Effector memory CD8-positive, alpha-beta T cell (primary cell): Measurements from ENCODE around the gene MTA1.

Experiments
- ATAC-seq: fragments of 150-1000 bp; cut with Tn5 transposase; replicated peaks from 2 replicates; pipeline ENCODE4 v1.10.0; 2021; ENCODE audit warnings: mild to moderate bottlenecking, moderate library complexity
- DNase-seq, 3 experiments: peaks; one replicate each; pipeline ENCODE4 v3.0.0; 2021
- H3K27ac Mint-ChIP-seq, 2 donors: one replicate each; pipeline ENCODE4 v1.8.0; 2022; ENCODE audit warnings: mild to moderate bottlenecking in 2 of 2, mixed read lengths in 2 of 2, moderate library complexity in 2 of 2
- H3K27me3 Mint-ChIP-seq, 2 donors: one replicate each; pipeline ENCODE4 v1.8.0; 2022; ENCODE audit warnings: mixed read lengths in 2 of 2
- H3K36me3 Mint-ChIP-seq: one replicate; pipeline ENCODE4 v1.8.0; 2022; ENCODE audit warnings: mild to moderate bottlenecking, moderate library complexity, mixed read lengths; ENCODE audit not compliant: insufficient read depth
- H3K4me1 Mint-ChIP-seq, 2 donors: one replicate each; pipeline ENCODE4 v1.8.0; 2022; ENCODE audit warnings: low read depth in 2 of 2, mixed read lengths in 2 of 2
- H3K4me3 Mint-ChIP-seq, 2 donors: one replicate each; pipeline ENCODE4 v1.8.0; 2022; ENCODE audit warnings: mild to moderate bottlenecking in 2 of 2, mixed read lengths in 2 of 2, moderate library complexity in 2 of 2
- H3K9me3 Mint-ChIP-seq, 2 donors: one replicate each; pipeline ENCODE4 v1.8.0; 2022; ENCODE audit warnings: mixed read lengths in 2 of 2

Gene MTA1

DNA sequence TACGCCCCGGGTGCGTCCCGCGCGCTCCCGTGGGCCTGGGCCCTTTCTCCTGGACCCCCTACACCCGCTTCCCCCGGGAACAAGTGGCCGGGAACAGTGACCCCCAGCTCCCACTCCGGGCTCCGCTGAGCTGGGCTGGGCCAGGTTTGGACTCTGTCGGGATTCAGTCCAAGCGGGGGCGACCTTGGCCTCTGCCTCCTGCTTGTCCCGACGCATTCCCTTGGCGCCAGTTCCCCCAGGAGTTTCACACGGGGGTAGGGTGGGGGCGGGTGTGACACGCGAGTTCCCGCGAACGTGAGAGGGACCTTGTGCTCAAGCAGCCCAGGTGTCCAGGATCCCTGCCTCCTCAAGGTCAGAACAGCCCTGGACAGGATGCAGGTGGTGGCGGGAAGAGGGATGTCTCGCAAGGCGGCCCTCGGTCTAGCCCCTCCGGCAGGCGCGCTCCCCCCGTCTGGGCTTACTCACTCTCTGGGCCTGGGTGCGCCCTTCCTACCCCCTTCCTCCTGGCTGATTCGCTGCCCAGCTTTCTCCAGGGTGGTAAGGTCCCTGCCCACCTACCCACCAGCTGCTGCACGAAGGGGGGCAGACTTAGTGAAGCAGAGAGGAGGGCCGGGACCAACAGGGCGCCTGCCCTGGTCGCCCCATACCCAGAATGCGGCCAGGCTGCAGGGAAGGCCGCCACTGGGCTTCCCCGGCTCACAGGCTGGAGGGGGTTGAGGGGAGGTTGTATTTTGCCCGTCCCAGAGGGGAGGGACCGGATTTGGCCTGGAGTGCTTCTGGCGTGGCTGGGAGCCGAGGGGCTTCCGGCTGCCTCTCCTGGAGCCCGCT is 55.9 kb downstream of the MTA1 start:
- Mint-ChIP-seq H3K27ac (no peak overlapping the region), H3K27me3 (no peaks in the 10 kb centered on the region)

DNA sequence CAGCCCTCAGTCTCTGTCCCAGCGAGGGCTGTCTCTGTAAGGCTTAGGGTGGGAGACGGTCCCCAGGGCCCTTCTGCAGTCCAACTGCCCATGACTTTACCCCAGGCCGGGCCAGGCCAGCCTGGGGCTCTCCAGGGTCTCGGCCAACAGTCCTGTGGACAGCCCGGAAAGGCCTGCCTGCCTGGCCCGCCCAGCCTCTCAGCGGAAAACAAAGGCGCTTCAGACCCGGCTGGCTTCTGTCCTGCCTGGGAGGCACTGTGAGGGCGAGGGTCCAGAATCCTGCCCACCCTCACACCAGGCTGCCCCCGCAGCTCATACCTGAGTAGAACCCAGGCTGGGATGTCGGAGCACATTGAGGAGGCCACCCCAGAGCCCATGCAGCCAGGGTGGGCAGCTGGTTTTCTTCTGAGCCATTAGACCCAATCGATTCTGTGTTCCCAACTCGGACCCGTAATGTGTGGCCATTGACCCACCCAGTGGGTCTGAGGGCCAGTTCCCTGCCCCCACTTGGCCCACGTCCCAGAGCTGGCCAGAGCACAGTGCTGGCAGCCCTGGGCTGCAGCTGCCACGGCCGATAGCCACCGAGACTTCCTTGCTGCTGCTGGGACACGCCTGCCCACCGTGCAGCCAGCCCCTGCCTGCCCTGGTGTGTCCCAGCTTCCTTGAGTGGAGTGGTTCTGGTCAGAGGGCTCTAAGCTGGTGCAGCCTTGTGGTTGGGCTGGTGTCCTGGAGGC is 56.6 kb downstream of the MTA1 start:
- H3K4me1 Mint-ChIP-seq: peaks cover 18 to 23% of the 10 kb centered on the region in 2 donors
- no peak for ATAC-seq
- H3K36me3 Mint-ChIP-seq: peaks cover 51% of the 10 kb centered on the region
- H3K27me3 Mint-ChIP-seq: no peaks in the 10 kb centered on the region
- H3K4me3 Mint-ChIP-seq: peak overlapping the region; percentile 29 to 47
- H3K9me3 Mint-ChIP-seq: peaks cover 0 to 3% of the 10 kb centered on the region in 2 donors
- no peak for DNase-seq
- no peak overlapping the region for H3K27ac Mint-ChIP-seq

More for the DNA sequence above, 55.9 kb downstream of the MTA1 start:
- no peak for DNase-seq
- peaks cover 43% of the 10 kb centered on the region for H3K36me3 Mint-ChIP-seq
- no peak for ATAC-seq
- peaks cover 0 to 3% of the 10 kb centered on the region in 2 donors for H3K9me3 Mint-ChIP-seq
- H3K4me3 Mint-ChIP-seq: peak overlapping the region; percentile 29 to 34
- H3K4me1 Mint-ChIP-seq: peaks cover 13 to 15% of the 10 kb centered on the region in 2 donors

DNA sequence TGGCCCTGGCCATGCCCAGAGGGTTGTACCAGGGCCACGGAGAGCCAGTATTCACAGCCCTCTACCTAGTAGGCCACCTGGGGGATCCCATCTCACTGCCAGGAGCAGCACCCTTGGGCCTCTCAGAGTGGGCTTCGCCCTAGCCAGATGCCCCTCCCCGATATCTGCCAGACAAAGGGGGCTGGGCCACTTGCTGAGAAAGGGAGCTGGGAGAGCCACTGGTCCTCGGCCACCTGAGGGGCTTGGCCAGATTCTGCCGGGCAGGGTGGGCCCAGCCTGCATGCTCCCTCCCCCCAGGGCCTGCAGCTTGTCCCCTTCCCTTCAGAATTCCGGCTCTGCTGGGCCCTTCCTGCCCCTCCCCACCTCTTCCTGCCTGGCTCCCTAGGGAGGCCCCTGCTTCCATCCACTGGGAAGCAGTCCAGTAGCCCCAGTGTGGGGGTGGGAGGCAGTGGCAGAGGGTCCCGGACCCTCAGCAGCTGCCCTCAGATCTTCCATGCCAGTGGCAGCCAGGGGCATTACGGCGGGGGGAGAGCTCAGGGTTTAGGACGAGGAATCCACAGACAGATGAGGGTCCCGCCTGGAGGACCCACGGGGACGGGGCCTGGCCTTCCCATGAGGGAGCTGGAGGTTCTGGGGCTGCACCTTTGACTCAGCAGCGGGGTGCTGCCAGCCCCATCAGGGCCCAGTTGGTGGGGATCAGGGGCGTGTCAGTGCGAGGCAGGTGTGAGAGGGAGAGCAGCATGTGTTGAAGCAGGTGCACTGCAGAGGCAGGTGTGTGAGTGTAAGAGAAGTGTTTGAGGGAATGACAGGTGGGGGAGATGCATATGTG is 57.4 kb downstream of the MTA1 start:
- ATAC-seq (no peak), DNase-seq (no peak)
- Mint-ChIP-seq H3K27ac (peak overlapping the region; percentile 66 to 86), H3K36me3 (peaks cover 58% of the 10 kb centered on the region), H3K4me1 (peaks cover 24 to 28% of the 10 kb centered on the region in 2 donors), H3K27me3 (no peaks in the 10 kb centered on the region), H3K4me3 (peak overlapping the region; percentile 64 to 67), H3K9me3 (peaks cover 0 to 3% of the 10 kb centered on the region in 2 donors)

- Mint-ChIP-seq H3K4me3 (peak overlapping the region; percentile 64 to 67), H3K4me1 (peaks cover 32 to 36% of the 10 kb centered on the region in 2 donors), H3K27ac (peak overlapping the region; percentile 66 to 86), H3K9me3 (peaks cover 0 to 3% of the 10 kb centered on the region in 2 donors), H3K36me3 (peaks cover 63% of the 10 kb centered on the region), H3K27me3 (no peaks in the 10 kb centered on the region)
- ATAC-seq (peak; percentile 18), DNase-seq (peak; percentile 66 to 73 (median 68))
Observed at GRCh38 chr14:105477660-105478397, 58.2 kb downstream of the MTA1 start.

GRCh38 chr14:105478398-105479251 is 59.0 kb downstream of the MTA1 start:
- Mint-ChIP-seq H3K4me1 (peaks cover 35 to 37% of the 10 kb centered on the region in 2 donors), H3K9me3 (peaks cover 0 to 3% of the 10 kb centered on the region in 2 donors), H3K27ac (no peak overlapping the region), H3K27me3 (no peaks in the 10 kb centered on the region), H3K4me3 (no peak overlapping the region), H3K36me3 (peaks cover 67% of the 10 kb centered on the region)
- ATAC-seq (no peak), DNase-seq (peak in 1 of 3 experiments; percentile 30)

GRCh38 chr14:105479431-105480158 is 60.0 kb downstream of the MTA1 start:
- H3K4me1 Mint-ChIP-seq: peaks cover 42 to 43% of the 10 kb centered on the region in 2 donors
- H3K9me3 Mint-ChIP-seq: peaks cover 0 to 3% of the 10 kb centered on the region in 2 donors
- H3K27me3 Mint-ChIP-seq: no peaks in the 10 kb centered on the region
- peak overlapping the region; percentile 100 for H3K27ac Mint-ChIP-seq
- DNase-seq: no peak
- no peak for ATAC-seq
- peak overlapping the region; percentile 27 to 80 for H3K4me3 Mint-ChIP-seq
- peaks cover 77% of the 10 kb centered on the region for H3K36me3 Mint-ChIP-seq

GRCh38 chr14:105480199-105480746 is 60.6 kb downstream of the MTA1 start:
- H3K9me3 Mint-ChIP-seq: peaks cover 0 to 3% of the 10 kb centered on the region in 2 donors
- H3K4me1 Mint-ChIP-seq: peaks cover 47 to 48% of the 10 kb centered on the region in 2 donors
- peak overlapping the region; percentile 100 for H3K27ac Mint-ChIP-seq
- no peaks in the 10 kb centered on the region for H3K27me3 Mint-ChIP-seq
- H3K36me3 Mint-ChIP-seq: peaks cover 82% of the 10 kb centered on the region
- ATAC-seq: no peak
- H3K4me3 Mint-ChIP-seq: peak overlapping the region; percentile 80 to 82
- no peak for DNase-seq

GRCh38 chr14:105480807-105481801 is 61.5 kb downstream of the MTA1 start:
- H3K9me3 Mint-ChIP-seq: peaks cover 0 to 3% of the 10 kb centered on the region in 2 donors
- ATAC-seq (peak; percentile 45), DNase-seq (peak; percentile 93 to 96 (median 95))
- no peaks in the 10 kb centered on the region for H3K27me3 Mint-ChIP-seq
- peak overlapping the region; percentile 100 for H3K27ac Mint-ChIP-seq
- H3K36me3 Mint-ChIP-seq: peaks cover 85% of the 10 kb centered on the region
- H3K4me1 Mint-ChIP-seq: peaks cover 54 to 55% of the 10 kb centered on the region in 2 donors
- peak overlapping the region; percentile 80 to 82 for H3K4me3 Mint-ChIP-seq

GRCh38 chr14:105481886-105482457 is 62.3 kb downstream of the MTA1 start:
- H3K4me3 Mint-ChIP-seq: peak overlapping the region; percentile 80 to 82
- peak overlapping the region; percentile 100 for H3K27ac Mint-ChIP-seq
- peaks cover 51 to 54% of the 10 kb centered on the region in 2 donors for H3K4me1 Mint-ChIP-seq
- no peaks in the 10 kb centered on the region for H3K27me3 Mint-ChIP-seq
- H3K36me3 Mint-ChIP-seq: peaks cover 87% of the 10 kb centered on the region
- peaks cover 0 to 3% of the 10 kb centered on the region in 2 donors for H3K9me3 Mint-ChIP-seq
- ATAC-seq (peak; percentile 62), DNase-seq (peak; percentile 95 to 97 (median 97))

DNA sequence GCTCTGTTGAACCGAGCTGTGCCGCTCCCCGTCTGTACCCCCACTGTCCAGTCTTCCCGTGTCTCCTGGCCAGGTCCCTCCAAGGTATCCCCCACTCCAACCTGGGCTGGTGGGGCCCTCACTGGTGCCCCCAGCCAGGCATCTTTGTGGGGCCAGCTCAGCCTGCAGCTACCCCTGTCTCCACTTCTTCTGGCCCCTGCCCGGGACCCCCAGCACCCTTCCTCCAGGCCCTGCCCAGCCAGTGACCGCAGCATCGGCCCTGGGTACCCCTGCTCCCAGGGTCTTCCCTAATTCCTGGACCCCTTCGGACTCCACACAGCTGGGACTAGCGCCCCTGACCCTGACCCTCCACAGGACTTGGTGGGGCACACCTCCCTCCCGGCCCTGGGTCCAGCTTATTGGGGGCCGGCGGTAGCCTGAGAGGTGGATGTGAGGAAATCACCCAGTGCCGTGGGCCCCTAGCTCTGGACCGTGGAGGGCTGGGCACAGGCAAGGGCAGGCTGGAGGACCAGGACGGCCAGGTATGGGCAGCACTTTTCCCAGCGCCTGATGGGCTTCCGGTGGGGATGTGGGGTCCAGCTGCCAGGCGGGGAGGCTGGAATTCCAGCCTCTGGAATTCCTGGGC is 63.0 kb downstream of the MTA1 start:
- no peak for ATAC-seq
- Mint-ChIP-seq H3K4me3 (peak overlapping the region; percentile 80 to 82), H3K27ac (peak overlapping the region; percentile 100), H3K27me3 (no peaks in the 10 kb centered on the region), H3K4me1 (peaks cover 45 to 48% of the 10 kb centered on the region in 2 donors), H3K36me3 (peaks cover 87% of the 10 kb centered on the region), H3K9me3 (no peaks in the 10 kb centered on the region)
- DNase-seq: no peak
